NCI-H1694 treated with DMSO at 0.1 percent for 48 hours (cell line): ENCODE data around the gene IGSF3.

Source experiments
- DNase-seq: peaks from one replicate; lab custom pipeline; 2025; lab: John Stamatoyannopoulos, UW

Gene IGSF3

DNA sequence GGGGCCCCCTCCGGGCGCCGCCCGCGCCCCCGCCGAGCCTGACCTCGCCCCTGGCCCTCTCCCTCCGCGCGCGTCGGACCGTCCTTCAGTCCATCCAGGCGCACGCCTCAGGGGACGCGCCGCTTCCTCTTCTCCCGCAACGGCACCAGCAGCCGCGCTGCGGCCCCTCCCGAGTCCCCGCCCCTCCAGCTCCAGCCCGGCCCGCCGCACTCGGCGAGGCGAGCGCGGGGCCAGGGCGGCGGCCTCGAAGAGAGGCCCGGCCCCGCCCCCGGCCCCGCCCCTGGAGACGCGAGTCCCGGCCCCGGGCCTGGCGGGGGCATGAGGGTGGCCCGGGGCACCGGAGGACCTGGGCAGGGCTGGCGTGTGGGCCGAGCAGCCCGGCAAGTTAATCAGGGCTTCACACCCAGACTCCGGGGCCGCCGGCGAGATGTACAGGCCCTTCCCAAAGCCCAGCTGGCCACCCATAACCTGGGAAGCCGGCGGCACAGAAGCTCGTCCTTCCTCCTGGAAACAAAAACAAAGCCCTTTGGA lies at the start of gene IGSF3:
TSS of gene IGSF3 (minus strand) at position 159 of the 531 bp plus-strand sequence. CDS start 1,407 bp downstream, outside the sequence.
- peak; percentile 31 for DNase-seq

DNA sequence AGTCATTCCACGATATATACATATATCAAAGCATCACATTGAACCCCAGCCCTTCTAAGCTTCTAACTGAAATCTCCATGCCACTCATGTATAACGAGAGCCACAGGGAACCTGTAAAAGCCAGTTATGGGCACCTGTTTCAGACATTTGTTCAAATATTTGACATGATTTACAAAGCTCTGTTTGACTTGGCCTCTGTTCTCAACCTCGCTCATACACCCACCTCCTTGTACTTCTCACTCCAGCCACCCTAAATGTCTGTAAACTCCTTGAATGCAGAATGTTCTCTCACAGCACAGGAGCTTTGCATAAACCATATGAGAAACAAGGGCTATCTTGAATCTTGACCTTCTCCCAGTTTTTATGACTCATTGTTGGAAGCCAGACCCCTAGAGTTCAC lies 49.8 kb upstream of the IGSF3 start:
- DNase-seq = no peak

DNA sequence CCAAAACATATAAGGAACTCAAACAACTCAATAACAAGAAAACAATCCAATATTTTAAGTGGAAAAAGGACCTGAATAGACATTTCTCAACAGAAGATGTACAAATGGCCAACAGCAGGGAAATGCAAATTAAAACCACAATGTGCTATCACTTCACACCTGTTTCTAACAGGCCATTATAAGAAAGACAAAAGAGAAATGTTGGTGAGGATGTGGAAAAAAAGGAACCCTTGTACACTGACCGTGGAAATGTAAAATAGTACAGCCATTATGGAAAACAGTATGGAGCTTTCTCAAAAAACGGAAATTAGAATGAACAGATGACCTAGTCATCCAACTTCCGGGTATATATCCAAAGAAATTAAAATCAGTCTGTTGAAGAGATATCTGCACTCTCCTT lies 48.9 kb upstream of the IGSF3 start:
- DNase-seq = no peak

DNA sequence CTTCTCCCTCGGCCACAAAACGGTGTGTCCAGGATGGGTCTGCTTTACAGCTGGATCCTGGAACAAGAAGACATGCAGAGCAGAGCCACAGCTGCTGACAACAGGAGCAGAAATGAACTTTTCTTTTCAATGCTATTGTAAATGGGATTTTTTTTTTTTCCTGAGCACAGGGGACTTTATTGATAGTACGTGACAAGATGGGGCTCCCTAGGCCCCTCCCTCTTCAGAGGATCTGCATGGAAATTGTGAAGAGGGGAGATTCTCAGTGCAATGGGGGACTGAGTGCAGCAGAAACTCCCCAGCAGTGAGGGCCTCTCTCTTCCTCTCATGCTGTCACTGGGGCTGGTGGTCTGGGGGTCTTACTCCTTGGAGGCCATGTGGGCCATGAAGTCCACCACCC lies 45.9 kb upstream of the IGSF3 start:
- no peak for DNase-seq

DNA sequence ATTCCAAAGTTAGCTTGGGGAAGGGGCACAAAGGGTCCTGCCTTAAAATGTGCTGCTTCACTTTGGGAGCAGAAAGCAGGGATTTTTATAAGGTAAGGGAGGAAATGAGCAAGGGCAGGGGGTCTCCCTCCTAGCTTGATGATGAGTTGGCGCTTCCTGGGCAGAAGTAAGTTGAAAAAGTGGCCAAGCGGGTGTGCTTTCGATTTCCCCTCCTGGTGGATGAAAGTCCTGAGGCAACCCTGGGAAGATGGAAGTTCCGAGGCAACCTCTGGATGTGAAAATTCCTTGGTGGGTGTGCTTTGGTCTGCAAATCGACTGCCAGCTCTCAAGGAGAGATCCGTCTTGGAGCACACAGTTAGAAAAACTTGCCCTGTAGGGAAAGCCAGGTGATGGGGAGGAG lies 45.0 kb upstream of the IGSF3 start:
- no peak for DNase-seq

DNA sequence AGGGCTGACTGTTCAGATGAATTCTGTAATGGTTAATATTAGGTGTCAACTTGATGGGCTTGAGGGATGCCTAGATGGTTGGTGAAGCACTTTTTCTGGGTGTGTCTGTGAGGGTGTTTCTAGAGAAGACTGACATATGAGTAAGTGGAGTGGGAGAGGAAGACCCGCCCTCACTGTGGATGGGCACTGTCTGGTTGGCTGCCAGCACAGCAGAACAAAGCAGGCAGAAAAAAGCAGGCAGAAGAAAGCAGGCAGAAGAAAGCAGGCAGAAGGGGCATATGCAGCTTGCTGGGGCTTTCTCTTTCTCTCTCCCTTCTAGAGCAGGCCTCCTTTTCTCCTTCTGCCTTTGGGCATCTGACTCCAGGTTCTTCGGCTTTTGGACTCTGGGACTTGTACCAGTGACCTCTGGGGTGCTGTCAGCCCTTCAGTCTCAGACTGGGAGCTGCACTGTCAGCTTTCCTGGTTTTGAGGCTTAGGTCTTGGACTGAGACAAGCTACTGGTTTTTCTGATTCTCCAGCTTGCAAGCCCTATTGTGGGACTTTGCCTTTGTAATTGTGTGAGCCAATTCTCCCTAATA lies 43.8 kb upstream of the IGSF3 start:
- DNase-seq = peak; percentile 70

DNA sequence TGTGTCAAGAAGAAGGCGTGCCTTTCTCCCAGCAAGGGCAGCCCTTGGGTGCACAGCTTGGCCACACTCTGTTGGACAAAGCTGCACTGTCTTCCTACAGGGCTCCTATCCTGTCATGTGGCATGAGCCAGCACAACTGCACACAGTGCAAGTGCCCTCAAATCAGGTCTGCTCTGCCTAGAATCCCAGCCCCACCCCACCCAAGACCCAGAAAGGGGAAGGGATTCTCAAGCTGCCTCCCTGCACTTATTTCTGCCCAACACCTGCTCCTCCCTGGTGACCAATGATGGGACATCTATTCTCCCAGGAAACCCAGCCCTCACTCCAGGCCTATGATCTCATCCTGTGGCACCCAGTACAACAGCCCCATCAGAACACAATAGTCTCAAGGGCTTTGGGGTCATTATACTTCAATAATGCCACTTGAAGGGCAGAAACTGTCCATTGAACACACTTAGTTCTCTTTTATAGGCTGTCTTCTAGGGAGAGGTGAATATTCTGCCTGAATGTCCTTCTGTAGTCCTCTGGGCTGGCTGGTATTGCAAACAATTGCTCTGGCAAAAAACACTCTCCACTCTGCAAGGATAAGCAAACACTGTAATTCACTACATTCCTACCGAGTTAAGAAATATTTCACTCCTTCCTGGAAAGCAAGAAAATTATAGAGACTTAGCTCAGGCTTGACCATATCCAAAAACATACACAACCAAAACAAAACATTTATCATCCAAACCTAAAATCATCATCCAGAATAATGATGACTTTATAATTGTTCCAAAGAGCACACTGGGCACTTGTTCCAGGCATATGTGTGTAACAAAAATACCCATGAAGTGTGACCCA lies 43.1 kb upstream of the IGSF3 start:
- DNase-seq = no peak

DNA sequence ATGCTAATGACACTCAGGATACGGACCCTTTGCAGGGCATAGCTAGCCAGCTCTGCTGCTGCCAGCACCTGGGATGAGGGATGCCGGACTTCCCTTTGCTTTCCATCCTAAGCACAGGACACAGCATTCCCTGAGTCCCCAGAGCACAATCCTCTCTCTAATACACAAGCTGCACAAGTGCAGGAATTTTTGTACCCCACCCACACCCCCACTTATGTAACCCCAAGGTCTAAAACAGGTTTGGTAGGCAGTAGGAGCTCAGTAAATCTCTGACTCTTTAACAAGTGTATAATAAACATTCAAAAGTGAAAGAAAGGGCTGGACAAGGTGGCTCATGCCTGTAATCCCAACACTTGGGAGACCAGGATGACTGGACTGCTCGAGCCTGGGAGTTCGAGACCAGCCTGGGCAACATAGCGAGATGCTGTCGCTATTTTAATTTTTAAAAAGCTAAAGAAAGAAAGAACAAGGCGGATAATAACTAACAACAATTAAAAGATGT lies 42.2 kb upstream of the IGSF3 start:
- DNase-seq = no peak

DNA sequence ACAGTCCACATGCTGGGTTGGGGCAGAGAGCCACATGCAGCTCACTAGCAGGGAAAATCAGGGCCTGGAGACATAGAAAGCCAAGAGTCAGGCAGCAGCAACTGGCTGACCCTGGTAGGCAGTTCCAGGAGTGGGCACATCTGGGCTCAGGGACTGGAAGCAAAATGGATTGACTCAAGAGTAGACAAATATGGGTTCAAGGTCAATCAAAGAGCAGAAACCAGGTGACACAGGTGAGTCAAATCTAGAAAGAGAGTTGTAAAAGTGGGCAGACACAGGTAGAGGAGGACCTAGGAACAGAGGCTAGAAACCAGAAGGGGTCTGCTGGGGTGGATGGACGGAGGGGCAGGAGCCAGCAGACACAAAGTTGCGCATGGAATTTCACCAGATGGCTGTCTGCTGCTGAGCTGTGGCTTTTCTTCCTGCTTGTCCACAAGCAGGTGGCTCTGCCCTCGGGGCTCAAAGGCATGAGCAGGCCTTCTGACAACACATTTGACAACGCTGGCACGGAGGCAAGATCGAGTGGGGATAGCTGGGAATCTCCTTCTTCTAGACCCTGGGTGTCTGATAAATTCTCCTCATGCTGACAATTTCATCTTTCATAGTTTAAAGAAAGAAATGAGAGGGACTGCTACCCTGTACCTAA lies 40.8 kb upstream of the IGSF3 start:
- DNase-seq = no peak

DNA sequence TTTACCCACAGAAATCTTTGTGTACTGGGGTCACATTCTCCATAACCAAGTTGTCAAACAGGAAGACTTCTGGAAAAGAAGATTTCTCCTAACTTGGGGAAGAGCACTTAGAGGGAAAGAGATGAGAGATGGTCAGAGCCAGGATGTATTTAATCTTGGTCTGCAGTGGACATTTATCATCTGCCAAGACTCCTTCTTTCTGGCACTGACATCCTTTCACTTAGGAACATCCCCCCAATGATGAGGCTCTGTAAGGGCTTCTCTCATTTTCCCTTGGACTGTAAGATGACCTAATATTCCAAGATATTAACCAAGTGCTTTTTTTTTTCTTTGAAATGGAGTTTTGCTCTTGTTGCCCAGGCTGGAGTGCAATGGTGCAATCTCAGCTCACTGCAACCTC lies 39.3 kb upstream of the IGSF3 start:
- DNase-seq = no peak

DNA sequence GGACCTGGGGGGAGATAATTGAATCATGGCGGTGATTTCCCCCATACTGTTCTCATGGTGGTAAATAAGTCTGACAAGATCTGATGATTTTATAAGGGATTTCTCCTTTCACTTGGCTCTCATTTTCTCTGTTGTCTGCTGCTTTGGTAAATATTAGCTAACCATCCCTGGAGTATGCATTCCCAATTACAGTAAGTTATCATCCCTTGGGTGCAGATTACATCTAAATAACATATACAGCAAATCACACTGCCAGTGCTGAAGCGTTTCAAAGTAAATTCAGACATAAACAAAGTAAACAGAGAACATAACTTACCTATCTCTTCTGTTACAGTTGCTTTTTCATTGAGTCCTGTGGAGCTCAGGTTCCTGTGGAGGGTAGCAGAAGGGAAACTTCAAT lies 38.6 kb upstream of the IGSF3 start:
- DNase-seq = no peak

DNA sequence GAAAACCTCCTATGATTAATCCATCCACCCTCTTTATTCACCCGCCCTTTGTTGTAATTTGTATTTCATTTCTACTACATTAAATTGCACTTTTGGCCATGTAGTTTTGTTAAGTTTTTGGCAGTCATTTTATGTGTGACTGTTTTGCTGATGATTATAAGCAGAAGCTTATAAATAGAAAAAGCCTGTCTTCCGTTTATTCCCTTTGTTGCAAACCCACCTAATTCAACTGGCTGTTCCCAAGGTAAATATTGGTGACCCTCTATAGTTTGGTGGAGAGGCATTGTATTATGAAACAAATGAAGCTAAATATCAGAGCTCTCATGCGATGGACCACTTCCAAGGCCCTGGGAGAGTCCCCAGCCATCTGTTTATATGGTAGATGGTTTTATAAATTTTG lies 36.7 kb upstream of the IGSF3 start:
- DNase-seq = peak; percentile 11

DNA sequence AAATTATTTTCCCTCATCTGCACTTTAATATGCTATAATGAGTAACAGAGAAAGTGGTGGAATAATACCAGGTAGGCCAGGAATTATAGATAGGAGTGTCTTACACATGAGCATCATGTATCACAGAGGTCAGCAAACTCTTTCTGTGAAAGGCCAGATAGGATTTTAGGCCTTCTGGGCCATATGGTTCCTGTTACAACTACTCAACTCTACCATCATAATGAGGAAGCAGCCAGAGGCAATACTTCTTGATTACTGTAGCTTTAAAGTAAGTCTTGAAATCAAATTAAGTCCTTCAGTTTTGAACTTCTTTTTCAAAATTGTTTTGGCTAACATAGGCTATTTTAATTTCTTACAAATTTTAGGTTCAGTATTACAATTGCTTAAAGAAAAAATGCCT lies 32.1 kb upstream of the IGSF3 start:
- no peak for DNase-seq

DNA sequence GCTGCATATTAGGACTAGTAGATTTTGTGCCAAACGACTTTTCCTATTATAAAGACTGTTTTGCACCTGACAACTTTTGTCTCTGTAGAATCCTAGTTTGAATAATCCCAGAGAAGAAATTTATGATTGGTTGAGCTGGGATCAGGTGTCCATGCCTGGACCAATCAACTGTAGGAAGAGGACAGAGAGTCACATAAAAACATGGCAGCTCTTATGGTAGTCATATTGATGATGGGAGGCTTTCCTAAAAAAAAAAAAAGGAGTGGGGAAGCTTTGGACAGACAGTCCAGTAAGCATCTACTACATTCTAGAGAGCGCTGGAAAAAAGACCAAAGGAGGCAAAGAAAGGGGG lies 30.7 kb upstream of the IGSF3 start:
- no peak for DNase-seq

DNA sequence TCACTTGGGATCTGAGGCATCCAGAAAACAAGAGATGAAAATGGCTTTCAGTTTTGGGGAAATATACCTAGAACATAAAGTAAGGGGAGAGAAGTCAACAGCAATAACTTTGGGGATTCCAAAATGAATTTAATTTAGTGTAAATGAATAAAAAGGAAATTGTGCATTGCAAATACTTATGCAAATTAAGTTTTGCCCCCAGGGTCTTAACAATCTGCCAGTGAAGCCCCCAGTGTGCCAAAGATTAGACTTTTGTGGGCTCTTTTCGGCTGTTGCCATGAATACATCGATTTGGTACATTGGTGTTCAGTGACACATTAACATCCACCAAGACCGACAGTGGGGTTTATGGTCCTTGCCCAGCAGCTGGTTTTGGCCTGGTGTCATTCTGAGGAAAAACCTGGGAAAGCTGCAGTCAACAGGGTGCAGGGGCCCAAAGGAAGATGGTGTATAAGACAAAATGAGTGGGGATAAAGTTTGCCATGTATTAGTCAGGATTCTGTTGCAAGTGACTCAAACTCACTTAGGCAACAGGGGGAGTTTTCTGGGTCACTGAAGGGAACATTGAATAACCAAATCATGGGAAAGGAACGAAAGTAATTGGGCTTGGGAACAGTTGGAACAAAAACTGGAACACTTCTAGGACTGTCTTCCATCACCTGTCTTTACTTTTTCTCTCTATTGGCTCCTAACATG lies 30.2 kb upstream of the IGSF3 start:
- no peak for DNase-seq

DNA sequence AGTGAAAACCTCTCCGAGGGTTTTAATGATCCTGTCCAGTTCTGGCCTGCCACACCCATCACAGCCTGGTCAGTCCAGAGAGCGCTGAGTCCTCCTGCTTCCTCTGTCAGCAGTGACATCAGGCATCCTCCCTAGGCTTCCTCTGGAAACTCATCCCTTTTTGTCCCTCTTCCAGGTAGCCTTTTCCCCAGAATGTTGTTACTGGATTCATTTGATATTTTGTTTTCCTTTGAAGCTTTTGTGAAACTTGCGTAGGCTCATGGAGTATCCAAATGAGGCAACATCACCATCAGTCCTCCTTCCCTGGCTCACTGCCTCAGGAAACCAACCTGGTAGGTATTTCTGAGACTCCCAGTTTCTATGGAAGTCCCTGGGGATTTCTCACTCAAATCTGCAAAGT lies 27.0 kb upstream of the IGSF3 start:
- no peak for DNase-seq

DNA sequence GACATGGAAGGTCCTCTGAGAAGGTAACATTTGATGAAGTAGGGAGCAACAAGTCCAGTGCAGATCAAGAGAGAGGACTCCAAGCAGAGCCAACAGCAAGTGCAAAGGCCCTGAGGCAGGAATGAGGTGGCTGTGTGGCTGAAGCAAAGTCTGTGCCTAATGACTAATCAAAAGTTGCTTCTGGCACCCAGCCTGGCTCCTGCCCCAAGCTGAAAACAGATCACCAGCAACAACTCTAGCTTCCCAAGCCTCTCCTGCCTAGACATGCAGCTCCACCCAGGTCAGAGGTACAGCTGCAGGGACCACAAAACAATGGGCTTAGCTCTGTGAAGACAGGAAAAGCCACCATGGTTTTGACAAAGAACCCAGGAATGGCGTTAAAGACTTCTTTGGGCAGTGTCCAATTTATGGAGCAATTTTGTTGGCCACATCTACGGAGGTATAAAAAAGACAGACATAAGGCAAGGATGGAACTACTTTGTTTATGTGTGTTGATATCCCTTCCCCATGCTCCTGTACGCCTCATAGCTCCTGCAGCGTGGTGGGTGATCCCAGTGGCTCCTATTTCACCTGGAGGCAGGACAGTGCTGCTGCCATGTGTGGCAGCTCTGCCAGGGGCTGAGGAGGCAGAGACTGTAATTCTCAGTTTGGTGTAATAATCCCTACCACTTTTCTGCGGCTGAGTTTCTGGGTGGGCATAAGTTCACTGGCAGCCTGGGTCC lies 26.4 kb upstream of the IGSF3 start:
- DNase-seq = no peak

DNA sequence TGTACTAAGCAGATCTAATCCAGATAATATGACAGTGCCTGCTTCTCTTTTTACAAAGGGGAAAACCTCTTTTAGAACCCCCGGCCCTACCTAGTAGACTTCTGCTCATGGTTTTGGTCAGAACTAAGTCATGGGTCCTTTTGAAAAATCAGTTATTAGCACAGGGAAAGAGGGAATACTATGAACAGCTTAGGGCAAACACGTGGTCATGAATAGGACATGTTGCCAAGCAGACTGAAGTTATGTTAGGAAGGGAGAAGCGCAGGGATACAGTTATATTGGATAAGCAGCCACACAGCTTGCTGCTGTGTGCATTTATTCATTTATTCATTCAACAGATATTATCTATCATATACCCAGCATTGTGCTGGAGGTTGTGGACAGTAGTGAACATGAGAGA lies 25.3 kb upstream of the IGSF3 start:
- no peak for DNase-seq

DNA sequence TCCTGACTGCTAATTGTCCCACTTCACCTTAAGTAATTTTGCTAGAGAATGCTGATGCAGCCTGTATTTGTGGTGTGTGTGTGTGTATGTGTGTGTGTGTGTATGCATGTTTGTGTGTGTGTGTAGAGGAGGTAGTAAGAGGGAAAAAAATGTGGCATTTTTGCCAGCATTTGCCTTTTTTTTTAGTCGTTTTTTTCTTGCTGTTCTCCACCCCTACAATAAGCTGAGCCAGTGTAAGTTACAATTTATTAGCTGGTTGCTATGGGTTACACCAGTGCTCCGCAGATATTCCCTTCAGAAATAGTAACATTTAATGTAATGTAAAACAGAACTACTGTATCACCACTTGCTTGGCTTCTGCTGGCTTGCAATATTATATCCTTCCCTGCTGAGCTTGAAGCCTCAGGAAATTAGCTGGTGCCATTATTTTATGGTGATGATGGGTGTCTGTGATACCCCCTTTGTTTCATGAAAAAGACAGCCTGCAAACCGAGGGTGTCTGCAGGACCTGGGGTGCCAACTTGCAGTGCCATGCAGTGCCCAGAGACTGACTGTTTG lies 23.4 kb upstream of the IGSF3 start:
- peak; percentile 16 for DNase-seq

DNA sequence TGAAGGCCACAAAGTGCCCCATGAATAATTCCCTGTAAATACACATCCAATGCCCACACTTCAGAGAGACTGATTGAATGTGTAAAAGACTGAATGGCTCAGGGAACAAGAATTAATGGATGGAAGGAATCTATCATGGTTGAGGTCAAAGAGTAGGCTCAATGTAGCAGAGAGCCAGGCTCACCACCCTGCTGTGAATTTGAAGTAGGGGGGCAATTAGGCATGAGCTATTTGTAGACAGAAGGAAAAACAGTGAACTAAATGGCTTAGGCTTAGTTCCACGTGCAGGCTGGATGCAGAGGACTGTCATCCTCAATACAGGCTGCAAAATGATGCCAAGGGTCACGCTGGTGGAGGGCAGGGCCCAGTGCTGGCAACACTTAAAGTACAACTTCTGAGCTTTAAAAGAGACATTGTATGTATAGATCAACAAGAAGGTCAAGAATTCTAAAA lies 22.9 kb upstream of the IGSF3 start:
- no peak for DNase-seq

DNA sequence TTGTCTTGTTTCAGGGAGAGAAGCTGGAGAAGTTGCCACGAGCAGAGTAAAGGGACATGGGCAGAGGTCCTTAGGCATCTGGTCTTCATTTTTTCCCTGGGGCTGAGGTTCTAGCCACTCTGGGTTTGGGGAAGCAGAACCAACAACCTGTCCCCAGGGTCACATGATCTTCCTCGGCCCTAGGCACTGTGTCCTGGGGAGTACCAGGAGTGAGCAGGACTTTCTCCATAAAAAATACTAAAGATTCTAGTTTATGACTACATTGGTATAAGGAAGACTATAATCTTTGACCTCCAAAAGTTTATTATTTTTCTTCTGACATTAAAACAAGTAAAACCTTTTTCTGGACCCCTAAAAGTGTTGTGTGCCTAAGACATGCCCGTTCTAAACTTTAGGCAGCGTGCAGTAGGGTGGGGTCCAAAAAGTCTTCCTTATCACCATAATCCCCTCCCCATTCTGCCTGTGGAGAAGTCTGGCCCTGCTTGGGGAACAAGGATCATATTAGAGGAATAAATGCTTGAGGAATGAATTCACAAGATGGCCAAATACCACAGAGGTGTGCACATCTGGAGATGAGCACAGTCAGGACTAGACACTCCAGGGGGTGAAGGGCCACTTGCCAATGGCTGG lies 19.3 kb upstream of the IGSF3 start:
- no peak for DNase-seq
